ENCODE results near the gene MVK.

MVK gene

GRCh38 chr12:109575683-109576082, 2.1 kb downstream of the MVK start:
- H3K4me1 ChIP-seq (ENCODE audit: insufficient read depth, low read length, poor library complexity, severe bottlenecking): peaks cover 37% of the 10 kb centered on the region
- H2AFZ ChIP-seq (ENCODE audit: low read length): no peak overlapping the region
- no peak overlapping the region for H3K9ac ChIP-seq (ENCODE audit: low read depth, low read length, poor library complexity, severe bottlenecking)
- H3K9me3 ChIP-seq (ENCODE audit: insufficient read depth, low read depth, low read length): no peaks in the 10 kb centered on the region
- H3F3A ChIP-seq (ENCODE audit: low read depth): no peaks in the 10 kb centered on the region
- no peaks in the 10 kb centered on the region for H4K20me1 ChIP-seq (ENCODE audit: insufficient read depth, low read length, poor library complexity, severe bottlenecking)
- H3K79me2 ChIP-seq (ENCODE audit: insufficient read depth, low read length): peaks cover 46% of the 10 kb centered on the region
- peaks cover 25% of the 10 kb centered on the region; the same call in 1 of the 2 replicates for H3K36me3 ChIP-seq (ENCODE audit: insufficient read depth, low read length)
- no peaks in the 10 kb centered on the region for H3K27me3 ChIP-seq (ENCODE audit: insufficient read depth, low read length, poor library complexity, severe bottlenecking)
- no peaks in the 10 kb centered on the region for H3K9me2 ChIP-seq (replicated peaks; ENCODE audit: low read depth, low read length)
- H3K4me2 ChIP-seq (ENCODE audit: low read depth, low read length, poor library complexity, severe bottlenecking): peak overlapping the region; percentile 88
- peak overlapping the region; percentile 79 for H3K4me3 ChIP-seq (ENCODE audit: low read length, poor library complexity, severe bottlenecking)
- TF ChIP-seq CTCF (conservative IDR thresholded peaks at IDR 0.05; ENCODE audit: low read length) (no peak), EZH2phosphoT487 (IDR thresholded peaks at IDR 0.05; ENCODE audit: borderline replicate concordance) (no peak)

GRCh38 chr12:109577311-109577710, 3.7 kb downstream of the MVK start:
- no peak overlapping the region for H3K9ac ChIP-seq (ENCODE audit: low read depth, low read length, poor library complexity, severe bottlenecking)
- no peaks in the 10 kb centered on the region for H3K9me2 ChIP-seq (replicated peaks; ENCODE audit: low read depth, low read length)
- H3K36me3 ChIP-seq (ENCODE audit: insufficient read depth, low read length): peaks cover 38% of the 10 kb centered on the region; the same call in 1 of the 2 replicates
- H3F3A ChIP-seq (ENCODE audit: low read depth): no peaks in the 10 kb centered on the region
- H3K9me3 ChIP-seq (ENCODE audit: insufficient read depth, low read depth, low read length): no peaks in the 10 kb centered on the region
- TF ChIP-seq EZH2phosphoT487 (IDR thresholded peaks at IDR 0.05; ENCODE audit: borderline replicate concordance) (no peak), CTCF (conservative IDR thresholded peaks at IDR 0.05; ENCODE audit: low read length) (no peak)
- H3K79me2 ChIP-seq (ENCODE audit: insufficient read depth, low read length): peaks cover 33% of the 10 kb centered on the region
- no peak overlapping the region for H2AFZ ChIP-seq (ENCODE audit: low read length)
- no peak overlapping the region for H3K4me2 ChIP-seq (ENCODE audit: low read depth, low read length, poor library complexity, severe bottlenecking)
- no peaks in the 10 kb centered on the region for H3K27me3 ChIP-seq (ENCODE audit: insufficient read depth, low read length, poor library complexity, severe bottlenecking)
- H4K20me1 ChIP-seq (ENCODE audit: insufficient read depth, low read length, poor library complexity, severe bottlenecking): no peaks in the 10 kb centered on the region
- H3K4me3 ChIP-seq (ENCODE audit: low read length, poor library complexity, severe bottlenecking): no peak overlapping the region
- H3K4me1 ChIP-seq (ENCODE audit: insufficient read depth, low read length, poor library complexity, severe bottlenecking): peaks cover 28% of the 10 kb centered on the region

- Histone ChIP-seq H3K9me2 (replicated peaks; ENCODE audit: low read depth, low read length) (no peaks in the 10 kb centered on the region), H4K20me1 (ENCODE audit: insufficient read depth, low read length, poor library complexity, severe bottlenecking) (no peaks in the 10 kb centered on the region), H3K36me3 (ENCODE audit: insufficient read depth, low read length) (peaks cover 38% of the 10 kb centered on the region; the same call in 1 of the 2 replicates), H3F3A (ENCODE audit: low read depth) (no peaks in the 10 kb centered on the region), H3K9me3 (ENCODE audit: insufficient read depth, low read depth, low read length) (no peaks in the 10 kb centered on the region), H3K4me3 (ENCODE audit: low read length, poor library complexity, severe bottlenecking) (no peak overlapping the region), H3K4me1 (ENCODE audit: insufficient read depth, low read length, poor library complexity, severe bottlenecking) (peaks cover 22% of the 10 kb centered on the region), H3K79me2 (ENCODE audit: insufficient read depth, low read length) (peaks cover 23% of the 10 kb centered on the region), H3K27me3 (ENCODE audit: insufficient read depth, low read length, poor library complexity, severe bottlenecking) (no peaks in the 10 kb centered on the region), H3K4me2 (ENCODE audit: low read depth, low read length, poor library complexity, severe bottlenecking) (no peak overlapping the region), H2AFZ (ENCODE audit: low read length) (no peak overlapping the region), H3K9ac (ENCODE audit: low read depth, low read length, poor library complexity, severe bottlenecking) (no peak overlapping the region)
- TF ChIP-seq EZH2phosphoT487 (IDR thresholded peaks at IDR 0.05; ENCODE audit: borderline replicate concordance): no peak
- TF ChIP-seq CTCF (conservative IDR thresholded peaks at IDR 0.05; ENCODE audit: low read length): no peak
These were observed 4.8 kb downstream of the MVK start for GRCh38 chr12:109578330-109578927.
